KMS-11 (cell line): ENCODE results near the gene KRT78.
"Not testable (repeated sequence)": the region's sequence is repeated elsewhere in the genome, so short reads cannot be mapped to it uniquely, and the experiment has no call there.

Source experiments
- H2AFZ ChIP-seq: fragments of 200-600 bp; sonication (generic); 2 replicates; pipeline ENCODE4 v1.6.1; 2016; ENCODE audit warnings: antibody characterized with exemption, mixed run types, low read depth
- H3K27ac ChIP-seq: fragments of 200-600 bp; sonication (generic); 2 replicates; pipeline ENCODE4 v1.6.1; 2016; ENCODE audit warnings: mild to moderate bottlenecking, mixed run types
- H3K27me3 ChIP-seq: fragments of 200-600 bp; sonication (generic); 2 replicates; pipeline ENCODE4 v1.6.1; 2017; ENCODE audit warnings: mild to moderate bottlenecking, low read depth, mixed run types, moderate library complexity; ENCODE audit not compliant: insufficient read depth
- H3K36me3 ChIP-seq: fragments of 200-600 bp; sonication (generic); 2 replicates; pipeline ENCODE4 v1.6.1; 2017; ENCODE audit warnings: mild to moderate bottlenecking, mixed run types; ENCODE audit not compliant: insufficient read depth
- H3K4me1 ChIP-seq: fragments of 200-600 bp; sonication (generic); 2 replicates; pipeline ENCODE4 v1.6.1; 2016; ENCODE audit warnings: mild to moderate bottlenecking, low read depth, mixed run types; ENCODE audit not compliant: poor library complexity, severe bottlenecking
- H3K4me2 ChIP-seq: fragments of 200-600 bp; sonication (generic); 2 replicates; pipeline ENCODE4 v1.7.0; 2016; ENCODE audit warnings: mild to moderate bottlenecking, mixed run types
- H3K4me3 ChIP-seq: fragments of 200-600 bp; sonication (generic); IDR thresholded peaks from 2 replicates; pipeline ENCODE4 v1.6.1; 2017; ENCODE audit warnings: low read depth, low read length, mixed read lengths; ENCODE audit not compliant: insufficient read depth
- H3K79me2 ChIP-seq: fragments of 200-600 bp; sonication (generic); 2 replicates; pipeline ENCODE4 v1.6.1; 2016; ENCODE audit warnings: low read depth, mixed run types; ENCODE audit not compliant: insufficient read depth
- H3K9ac ChIP-seq: fragments of 200-600 bp; sonication (generic); 2 replicates; pipeline ENCODE4 v1.6.1; 2016; ENCODE audit warnings: mild to moderate bottlenecking, mixed run types
- H4K20me1 ChIP-seq: fragments of 200-600 bp; sonication (generic); 2 replicates; pipeline ENCODE4 v1.6.1; 2016; ENCODE audit warnings: mild to moderate bottlenecking, mixed run types; ENCODE audit not compliant: insufficient read depth
- TF ChIP-seq, protein P1 (sequence below): fragments of 200-600 bp; sonication (generic); conservative IDR thresholded peaks from 2 replicates; pipeline ENCODE4 v1.6.1; 2017; ENCODE audit warnings: low read depth, mild to moderate bottlenecking, antibody characterized with exemption, low read length, moderate library complexity, mixed read lengths

KRT78 gene

DNA sequence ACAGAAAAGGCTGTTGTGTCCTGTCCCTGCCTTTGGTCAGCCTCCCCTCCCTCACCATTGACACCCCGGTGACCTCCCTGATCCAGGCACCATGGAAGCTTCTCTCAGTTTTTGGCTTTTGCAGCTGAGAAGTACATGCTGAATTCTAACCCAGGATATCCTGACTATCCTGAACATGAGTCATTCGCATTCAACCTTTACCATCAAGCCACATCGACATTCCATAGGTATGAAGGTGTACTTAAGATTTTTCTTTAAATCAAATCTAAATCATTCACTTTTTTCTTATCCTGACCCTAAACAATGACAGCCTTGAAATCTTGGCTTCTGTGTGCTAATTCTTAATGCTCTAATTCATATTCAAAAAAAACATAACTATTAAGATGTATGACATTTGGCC is 8.7 kb upstream of the KRT78 start:
- no peaks in the 10 kb centered on the region for H3K4me1 ChIP-seq
- H3K36me3 ChIP-seq, result no peaks in the 10 kb centered on the region
- TF ChIP-seq, protein P1, sequence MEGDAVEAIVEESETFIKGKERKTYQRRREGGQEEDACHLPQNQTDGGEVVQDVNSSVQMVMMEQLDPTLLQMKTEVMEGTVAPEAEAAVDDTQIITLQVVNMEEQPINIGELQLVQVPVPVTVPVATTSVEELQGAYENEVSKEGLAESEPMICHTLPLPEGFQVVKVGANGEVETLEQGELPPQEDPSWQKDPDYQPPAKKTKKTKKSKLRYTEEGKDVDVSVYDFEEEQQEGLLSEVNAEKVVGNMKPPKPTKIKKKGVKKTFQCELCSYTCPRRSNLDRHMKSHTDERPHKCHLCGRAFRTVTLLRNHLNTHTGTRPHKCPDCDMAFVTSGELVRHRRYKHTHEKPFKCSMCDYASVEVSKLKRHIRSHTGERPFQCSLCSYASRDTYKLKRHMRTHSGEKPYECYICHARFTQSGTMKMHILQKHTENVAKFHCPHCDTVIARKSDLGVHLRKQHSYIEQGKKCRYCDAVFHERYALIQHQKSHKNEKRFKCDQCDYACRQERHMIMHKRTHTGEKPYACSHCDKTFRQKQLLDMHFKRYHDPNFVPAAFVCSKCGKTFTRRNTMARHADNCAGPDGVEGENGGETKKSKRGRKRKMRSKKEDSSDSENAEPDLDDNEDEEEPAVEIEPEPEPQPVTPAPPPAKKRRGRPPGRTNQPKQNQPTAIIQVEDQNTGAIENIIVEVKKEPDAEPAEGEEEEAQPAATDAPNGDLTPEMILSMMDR, result no peak
- no peaks in the 10 kb centered on the region for H4K20me1 ChIP-seq
- no peak overlapping the region for H2AFZ ChIP-seq
- no peak overlapping the region for H3K27ac ChIP-seq
- H3K4me3 ChIP-seq, result no peak overlapping the region
- H3K9ac ChIP-seq, result no peak overlapping the region
- no peaks in the 10 kb centered on the region for H3K79me2 ChIP-seq
- H3K27me3 ChIP-seq, result peaks cover 21% of the 10 kb centered on the region
- no peak overlapping the region for H3K4me2 ChIP-seq

DNA sequence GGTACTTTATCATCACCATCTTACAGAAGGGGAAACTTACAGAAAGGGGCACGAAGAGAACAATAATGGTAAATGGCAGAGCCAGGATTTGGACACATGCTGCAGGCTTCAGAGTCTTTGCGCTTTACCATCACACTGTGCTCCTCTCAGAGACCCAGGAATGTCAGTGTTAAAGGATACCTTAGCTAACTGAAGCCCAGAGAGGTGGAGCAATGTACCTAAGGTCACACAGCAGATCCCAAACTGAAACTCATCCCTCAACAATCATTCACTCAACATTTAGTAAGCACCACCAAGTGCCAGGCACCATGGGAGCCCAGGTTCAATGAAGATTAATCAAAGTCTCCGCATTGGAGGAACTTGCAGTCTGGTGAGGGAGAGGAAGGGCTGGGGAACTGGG is 8.0 kb upstream of the KRT78 start:
- Histone ChIP-seq H3K9ac (no peak overlapping the region), H3K79me2 (no peaks in the 10 kb centered on the region)

DNA sequence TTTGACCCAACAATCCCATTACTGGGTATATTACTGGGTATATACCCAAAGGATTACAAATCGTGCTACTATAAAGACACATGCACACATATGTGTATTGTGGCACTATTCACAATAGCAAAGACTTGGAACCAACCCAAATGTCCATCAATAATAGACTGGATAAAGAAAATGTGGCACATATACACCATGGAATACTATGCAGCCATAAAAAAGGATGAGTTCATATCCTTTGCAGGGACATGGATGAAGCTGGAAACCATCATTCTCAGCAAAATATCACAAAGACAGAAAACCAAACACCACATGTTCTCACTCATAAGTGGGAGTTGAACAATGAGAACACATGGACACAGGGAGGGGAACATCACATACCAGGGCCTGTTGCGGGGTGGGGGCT is 7.3 kb upstream of the KRT78 start:
- H3K27ac ChIP-seq, H4K20me1 ChIP-seq, H3K36me3 ChIP-seq, H3K4me3 ChIP-seq, H3K4me1 ChIP-seq, H2AFZ ChIP-seq, H3K4me2 ChIP-seq, H3K9ac ChIP-seq, H3K79me2 ChIP-seq: not testable (repeated sequence)
- H3K27me3 ChIP-seq, result peaks cover 22% of the 10 kb centered on the region

More for the DNA sequence above, 8.0 kb upstream of the KRT78 start:
- H3K4me2 ChIP-seq, result no peak overlapping the region
- TF ChIP-seq, protein P1, result no peak
- H3K4me1 ChIP-seq, result no peaks in the 10 kb centered on the region
- no peak overlapping the region for H3K27ac ChIP-seq
- H3K27me3 ChIP-seq, result peaks cover 22% of the 10 kb centered on the region
- no peak overlapping the region for H3K4me3 ChIP-seq
- no peak overlapping the region for H2AFZ ChIP-seq
- H4K20me1 ChIP-seq, result no peaks in the 10 kb centered on the region
- no peaks in the 10 kb centered on the region for H3K36me3 ChIP-seq

DNA sequence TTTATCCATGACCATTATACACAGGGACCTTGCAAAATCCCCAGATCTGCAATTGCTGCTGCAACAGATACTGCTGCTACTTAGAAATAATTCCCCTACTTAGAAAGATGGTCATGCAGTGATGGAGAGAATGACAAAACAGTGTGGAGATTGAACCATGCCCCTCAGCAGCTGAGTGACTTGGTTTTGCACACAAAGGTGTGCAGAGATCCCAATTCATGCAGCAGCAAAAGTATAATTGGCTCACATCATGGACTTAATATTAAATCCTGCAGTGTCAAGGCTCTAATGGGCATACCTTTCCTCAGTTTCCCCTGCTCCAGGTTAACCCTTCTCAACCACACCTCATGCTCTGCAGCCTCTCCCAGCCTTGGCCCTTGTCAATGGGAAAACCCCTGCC is 3.0 kb upstream of the KRT78 start:
- H3K4me3 ChIP-seq, result no peak overlapping the region
- H3K36me3 ChIP-seq, result no peaks in the 10 kb centered on the region
- no peaks in the 10 kb centered on the region for H4K20me1 ChIP-seq
- TF ChIP-seq, protein P1, result no peak
- no peaks in the 10 kb centered on the region for H3K79me2 ChIP-seq
- no peak overlapping the region for H3K27ac ChIP-seq
- H3K4me2 ChIP-seq, result no peak overlapping the region
- H2AFZ ChIP-seq, result no peak overlapping the region
- peaks cover 37% of the 10 kb centered on the region for H3K27me3 ChIP-seq
- H3K9ac ChIP-seq, result no peak overlapping the region
- H3K4me1 ChIP-seq, result no peaks in the 10 kb centered on the region

DNA sequence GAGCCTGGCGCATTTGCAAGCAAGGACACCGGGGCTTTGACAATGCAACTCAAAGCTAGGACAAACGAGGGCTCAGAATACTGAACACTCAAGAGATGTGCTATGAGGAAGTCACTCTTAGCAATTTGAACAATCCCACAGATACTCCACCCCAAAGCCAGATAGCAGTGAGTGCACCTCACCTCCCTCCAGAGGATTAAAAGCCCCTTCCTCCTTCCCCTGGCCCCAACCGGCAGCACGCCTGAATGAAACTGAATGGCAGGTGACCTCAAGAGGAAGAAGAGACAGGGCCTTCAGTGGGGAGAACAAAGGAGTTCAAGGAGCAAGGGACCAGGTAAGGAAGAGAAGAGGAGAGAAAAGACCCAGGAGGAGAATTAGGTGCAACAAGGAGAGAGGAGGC is 1.9 kb upstream of the KRT78 start:
- peaks cover 46% of the 10 kb centered on the region for H3K27me3 ChIP-seq

More for the DNA sequence above, 1.9 kb upstream of the KRT78 start:
- no peaks in the 10 kb centered on the region for H3K79me2 ChIP-seq
- no peak overlapping the region for H3K27ac ChIP-seq
- H3K4me2 ChIP-seq, result no peak overlapping the region
- no peaks in the 10 kb centered on the region for H3K4me1 ChIP-seq
- no peak overlapping the region for H2AFZ ChIP-seq
- no peaks in the 10 kb centered on the region for H4K20me1 ChIP-seq
- H3K9ac ChIP-seq, result no peak overlapping the region
- no peaks in the 10 kb centered on the region for H3K36me3 ChIP-seq
- TF ChIP-seq, protein P1, result no peak
- no peak overlapping the region for H3K4me3 ChIP-seq
